Esophagus muscularis mucosa (tissue), 2 donors: ENCODE results near the gene TTC32.

ENCODE experiments used
- EP300 ChIP-seq: sonication (generic); formaldehyde crosslinking; IDR thresholded peaks from one replicate; pipeline ENCODE4 v1.6.1; 2017; ENCODE audit warnings: antibody characterized with exemption
- POLR2A ChIP-seq: fragments of 450-650 bp; IDR thresholded peaks from one replicate; pipeline ENCODE4 v1.6.1; 2017; ENCODE audit warnings: antibody characterized with exemption, moderate library complexity, mild to moderate bottlenecking, low read depth

DNA sequence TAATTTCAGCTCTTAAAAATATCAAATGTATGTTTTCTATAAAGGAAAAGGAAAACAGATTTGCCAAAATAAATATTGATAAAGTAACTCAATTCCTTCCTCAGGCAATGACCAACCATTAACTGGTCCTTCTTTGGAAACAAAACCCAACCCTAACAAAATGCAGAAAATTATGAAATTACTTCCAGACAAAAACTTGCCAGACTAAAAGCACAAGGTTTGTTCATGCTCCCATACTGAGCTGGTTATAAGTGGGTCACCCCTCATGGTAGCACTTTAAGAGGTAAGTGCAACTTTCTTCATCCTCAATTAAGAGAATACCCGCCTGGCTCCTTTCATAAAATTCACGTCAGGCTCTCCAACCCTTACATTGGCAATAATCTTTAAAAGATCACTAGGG is 31.1 kb upstream of the TTC32 start:
- TF ChIP-seq EP300 (no peak), POLR2A (no peak)
